Measurements from ENCODE around the gene AKNA. TPM values are rescaled to one million over a fixed set of nuclear protein-coding genes. Genes with fewer than 3 reads are reported as not detected.

Gene AKNA
- total RNA-seq = 10 to 100 TPM; 12.5 to 18.5 (median 17.3) TPM

GRCh38 chr9:114387680-114388356 is at the start of gene AKNA:
TSS of gene AKNA (minus strand) at chr9:114387982. CDS start at chr9:114381333, 6,649 bp downstream.
- Histone ChIP-seq H3K27ac (replicated peaks in 1 of 4) (peak within 1 kb of the TSS; percentile 83 to 90 (median 86)), H3K36me3 (no peaks in the 10 kb centered on the region), H3K27me3 (no peaks in the 10 kb centered on the region), H3K9me3 (no peaks in the 10 kb centered on the region), H3K4me3 (peak within 1 kb of the TSS; percentile 62 to 67 (median 64)), H3K4me1 (peaks cover 62 to 89% (median 83%) of the 10 kb centered on the region in 4 donors)
- WGBS = 2% methylated on average over 24 of the region's 25 CpGs
- no peak for TF ChIP-seq CTCF (IDR thresholded peaks at IDR 0.05)
- peak; percentile 83 to 92 for TF ChIP-seq POLR2AphosphoS5 (IDR thresholded peaks at IDR 0.05)
- no peak for TF ChIP-seq EP300 (IDR thresholded peaks at IDR 0.05)
- peak; percentile 65 for TF ChIP-seq POLR2A (IDR thresholded peaks at IDR 0.05; ENCODE audit: low read depth)
- intact Hi-C loops (cut with DNase I) = loop anchor here (5.0 kb wide), 1 partner anchor 36 kb away; no protein-coding TSS in a partner anchor
- peak; percentile 95 for DNase-seq (ENCODE audit: extremely low spot score)

GRCh38 chr9:114437401-114437893 is 49.7 kb upstream of the AKNA start:
- intact Hi-C loops (cut with DNase I) = no loop called here
- 82% methylated on average over 2 of the region's 2 CpGs for WGBS
- Histone ChIP-seq H3K36me3 (no peaks in the 10 kb centered on the region), H3K27me3 (no peaks in the 10 kb centered on the region), H3K27ac (replicated peaks in 1 of 4) (no peak overlapping the region), H3K9me3 (no peaks in the 10 kb centered on the region), H3K4me3 (no peak overlapping the region), H3K4me1 (peaks cover 0 to 5% (median 0%) of the 10 kb centered on the region in 4 donors)
- DNase-seq (ENCODE audit: extremely low spot score) = no peak
- TF ChIP-seq POLR2AphosphoS5 (IDR thresholded peaks at IDR 0.05) = no peak
- TF ChIP-seq CTCF (IDR thresholded peaks at IDR 0.05) = no peak
- no peak for TF ChIP-seq POLR2A (IDR thresholded peaks at IDR 0.05; ENCODE audit: low read depth)
- TF ChIP-seq EP300 (IDR thresholded peaks at IDR 0.05) = no peak

- peaks cover 0 to 5% (median 0%) of the 10 kb centered on the region in 4 donors for H3K4me1 ChIP-seq
- 58% methylated on average over 9 of the region's 9 CpGs for WGBS
- H3K27ac ChIP-seq (replicated peaks in 1 of 4) = no peak overlapping the region
- intact Hi-C loops (cut with DNase I) = no loop called here
- H3K4me3 ChIP-seq = no peak overlapping the region
- no peak for DNase-seq (ENCODE audit: extremely low spot score)
- H3K9me3 ChIP-seq = no peaks in the 10 kb centered on the region
- H3K36me3 ChIP-seq = no peaks in the 10 kb centered on the region
- no peaks in the 10 kb centered on the region for H3K27me3 ChIP-seq
- TF ChIP-seq POLR2A (IDR thresholded peaks at IDR 0.05; ENCODE audit: low read depth) (no peak), CTCF (IDR thresholded peaks at IDR 0.05) (peak in 2 of 3 experiments; percentile 8 to 25)
Measured at GRCh38 chr9:114434878-114435311, 47.1 kb upstream of the AKNA start.

- H3K4me3 ChIP-seq = no peak overlapping the region
- H3K9me3 ChIP-seq = no peaks in the 10 kb centered on the region
- H3K27ac ChIP-seq (replicated peaks in 1 of 4) = no peak overlapping the region
- H3K27me3 ChIP-seq = no peaks in the 10 kb centered on the region
- intact Hi-C loops (cut with DNase I) = no loop called here
- no peak for TF ChIP-seq EP300 (IDR thresholded peaks at IDR 0.05)
- no peak for TF ChIP-seq CTCF (IDR thresholded peaks at IDR 0.05)
- TF ChIP-seq POLR2A (IDR thresholded peaks at IDR 0.05; ENCODE audit: low read depth) = no peak
- no peak for TF ChIP-seq POLR2AphosphoS5 (IDR thresholded peaks at IDR 0.05)
- peaks cover 0 to 5% (median 0%) of the 10 kb centered on the region in 4 donors for H3K4me1 ChIP-seq
- WGBS = 63% methylated on average over 6 of the region's 6 CpGs
- no peaks in the 10 kb centered on the region for H3K36me3 ChIP-seq
- no peak for DNase-seq (ENCODE audit: extremely low spot score)
Measured at GRCh38 chr9:114433720-114434255, 46.0 kb upstream of the AKNA start.
